ENCODE results near the gene PRKAR1B.

Gene PRKAR1B

DNA sequence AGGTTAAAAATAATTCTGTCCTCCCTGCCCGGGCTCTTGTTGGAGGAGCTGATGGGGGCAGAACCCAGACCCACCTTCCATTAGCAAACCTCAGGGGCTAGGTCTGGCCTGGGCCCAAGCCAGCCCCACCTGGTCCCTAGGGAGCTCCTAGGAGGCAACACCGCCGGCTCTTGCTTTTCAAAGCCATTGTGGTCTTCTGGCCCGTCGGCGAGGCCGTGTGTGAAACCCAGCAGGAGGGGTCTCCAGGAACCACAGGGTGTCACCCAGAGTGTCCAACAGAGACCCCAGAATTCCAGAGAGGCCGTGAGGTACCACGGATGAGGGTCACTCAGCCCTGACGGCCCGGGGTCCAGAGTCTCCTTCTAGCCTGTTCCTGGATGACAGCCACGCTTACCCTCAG, 190.8 kb downstream of the PRKAR1B start:
- no peak for DNase-seq

DNA sequence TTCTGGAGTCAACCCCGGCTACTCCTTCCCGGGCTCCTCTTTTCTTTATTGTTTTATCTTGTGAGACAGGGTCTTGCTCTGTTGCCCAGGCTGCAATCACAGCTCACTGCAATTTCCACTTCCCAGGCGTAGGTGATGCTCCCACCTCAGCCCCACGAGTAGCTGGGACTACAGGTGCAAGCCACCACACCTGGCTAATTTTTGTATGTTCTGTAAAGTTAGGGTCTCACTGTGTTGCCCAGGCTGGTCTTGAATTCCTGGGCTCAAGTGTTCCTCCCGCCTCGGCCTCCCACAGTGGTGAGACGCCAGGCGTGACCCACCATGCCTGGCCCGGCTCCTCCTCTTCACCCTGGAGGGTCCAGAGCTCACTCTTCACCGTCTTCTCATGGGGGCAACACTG, 192.1 kb downstream of the PRKAR1B start:
- no peak for DNase-seq

DNA sequence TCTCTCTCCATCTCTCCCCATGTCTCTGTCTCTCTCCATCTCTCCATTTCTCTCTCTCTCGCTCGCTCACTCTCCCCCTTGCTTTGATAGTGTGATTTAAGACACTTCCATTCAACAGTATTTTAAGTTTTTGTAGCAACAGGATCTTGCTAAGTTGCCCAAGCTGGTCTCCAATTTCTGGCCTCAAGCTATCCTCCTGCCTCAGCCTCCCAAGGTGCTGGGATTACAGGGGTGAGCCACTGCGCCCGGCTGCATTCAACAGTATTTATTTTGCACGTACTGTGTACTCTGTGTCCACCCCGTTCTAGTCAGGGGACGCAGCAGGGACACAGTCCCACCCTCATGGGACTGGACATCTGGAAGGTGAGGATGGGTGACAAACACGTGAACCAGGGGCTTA, 193.0 kb downstream of the PRKAR1B start:
- no peak for DNase-seq

DNA sequence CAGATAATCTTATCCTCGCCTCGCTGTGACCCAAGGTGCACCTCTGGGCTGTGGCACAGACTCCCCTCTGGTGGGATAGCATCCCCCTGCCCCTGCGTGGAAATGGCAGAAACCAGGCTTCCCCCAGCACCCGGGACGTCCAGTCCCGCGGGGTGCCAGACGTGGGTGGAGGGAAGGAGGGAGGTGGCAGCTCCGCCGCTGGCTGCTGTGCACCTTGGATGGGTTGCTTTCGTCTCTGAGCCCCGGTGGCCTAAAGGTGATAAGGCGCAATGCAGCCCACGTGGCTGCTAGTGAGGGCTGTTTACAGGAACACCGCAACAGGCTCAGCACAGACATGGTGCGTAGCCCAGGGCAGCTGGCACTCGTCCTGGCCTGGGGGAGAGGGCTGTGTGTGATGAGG, 193.8 kb downstream of the PRKAR1B start:
- no peak for DNase-seq

GRCh38 chr7:532379-533143, 194.5 kb downstream of the PRKAR1B start:
- no peak for DNase-seq

- DNase-seq: no peak
Measured at GRCh38 chr7:531777-532176, 195.3 kb downstream of the PRKAR1B start.

DNA sequence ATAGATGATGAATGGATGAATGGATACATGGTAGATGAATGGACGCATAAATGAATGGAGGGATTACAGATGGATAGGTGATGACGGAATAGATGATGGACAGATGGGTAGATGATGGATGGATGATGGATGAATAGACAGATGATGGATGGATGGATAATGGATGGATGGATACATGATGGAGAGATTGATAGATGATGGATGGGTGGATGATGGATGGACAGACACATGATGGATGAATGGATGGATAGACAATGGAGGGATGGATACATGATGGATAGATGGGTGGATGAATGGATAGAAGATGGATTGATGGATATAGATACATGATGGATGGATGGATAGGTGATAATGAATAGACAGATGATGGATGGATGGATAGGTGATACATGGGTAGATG, 198.6 kb downstream of the PRKAR1B start:
- DNase-seq: no peak

DNA sequence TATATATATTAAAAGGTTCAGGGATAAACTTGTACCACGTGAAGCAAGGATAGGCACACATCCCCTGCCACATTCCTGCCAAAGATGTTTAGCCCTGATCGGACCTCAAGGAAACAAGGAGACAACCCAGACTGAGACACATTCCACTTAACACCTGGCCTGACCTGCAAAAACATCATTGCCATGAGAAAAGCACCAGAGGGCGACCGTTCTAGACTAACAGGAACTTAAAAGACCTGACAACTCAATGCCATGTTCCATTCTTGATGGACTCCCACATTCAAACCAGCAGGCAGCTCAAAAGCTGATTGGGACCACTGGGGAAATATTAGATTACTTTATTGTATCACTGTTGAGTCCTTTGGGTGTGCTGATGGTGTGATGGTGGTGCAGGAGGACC, 199.4 kb downstream of the PRKAR1B start:
- DNase-seq: no peak

GRCh38 chr7:526460-527034, 200.5 kb downstream of the PRKAR1B start:
- no peak for DNase-seq

DNA sequence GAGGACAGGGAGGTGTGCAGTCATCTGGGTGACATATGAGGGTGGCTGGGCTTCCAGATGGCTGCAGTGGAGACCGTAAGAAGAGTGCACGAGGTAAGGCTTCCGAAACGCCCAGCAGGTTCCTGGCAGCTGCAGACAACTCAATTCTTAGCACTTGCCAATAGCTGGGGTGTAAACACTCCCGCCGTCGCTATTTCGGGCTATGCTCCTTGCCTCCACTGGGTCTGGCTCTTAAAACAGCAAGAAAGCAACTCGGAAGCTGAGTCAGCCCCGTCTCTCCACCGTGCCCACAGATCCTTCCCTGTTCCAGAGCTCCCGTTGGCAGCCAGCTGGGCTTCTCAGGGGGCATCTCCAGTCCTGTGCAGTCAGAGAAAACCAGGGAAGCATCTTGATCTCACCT, 201.3 kb downstream of the PRKAR1B start:
- DNase-seq: no peak

DNA sequence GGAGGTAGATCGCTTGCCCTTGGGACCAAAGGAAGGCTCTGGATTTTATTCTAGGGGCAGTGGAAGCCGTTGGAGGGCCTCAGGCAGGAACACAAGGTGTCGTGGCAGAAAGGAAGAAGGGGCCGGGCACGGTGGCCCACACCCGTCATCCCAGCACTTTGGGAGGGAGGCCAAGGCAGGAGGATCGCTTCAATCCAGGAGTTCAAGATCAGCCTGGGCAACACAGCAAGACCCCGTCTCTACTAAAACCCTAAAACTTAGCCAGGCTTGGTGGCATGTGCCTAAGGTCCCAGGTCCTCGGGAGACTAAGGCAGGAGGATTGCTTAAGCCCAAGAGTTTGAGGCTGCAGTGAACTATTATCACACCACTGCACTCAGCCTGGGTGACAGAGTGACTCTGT, 202.3 kb downstream of the PRKAR1B start:
- no peak for DNase-seq

- DNase-seq: no peak
Measured at GRCh38 chr7:523347-524336, 203.4 kb downstream of the PRKAR1B start.

DNA sequence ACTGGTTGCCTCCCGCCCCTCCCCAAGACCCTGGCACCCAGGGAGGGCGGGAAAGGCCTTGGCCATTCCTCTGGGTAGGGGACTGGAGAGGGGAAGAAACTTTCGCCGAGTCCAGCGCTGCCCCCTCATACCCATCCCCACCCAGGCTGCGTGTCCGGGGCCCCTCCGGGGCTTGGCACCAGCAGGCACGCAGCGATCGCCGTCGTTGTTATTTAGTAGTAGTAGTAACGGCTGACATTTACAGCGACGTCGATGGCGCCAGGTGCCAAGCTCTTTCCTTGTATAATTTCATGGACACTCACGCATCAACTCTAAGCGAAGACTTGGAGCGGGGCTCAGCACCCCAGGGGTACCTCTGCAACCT, 204.1 kb downstream of the PRKAR1B start:
- DNase-seq: no peak

GRCh38 chr7:522071-522950, 204.8 kb downstream of the PRKAR1B start:
- no peak for DNase-seq

GRCh38 chr7:521221-522070, 205.6 kb downstream of the PRKAR1B start:
- DNase-seq: no peak

DNA sequence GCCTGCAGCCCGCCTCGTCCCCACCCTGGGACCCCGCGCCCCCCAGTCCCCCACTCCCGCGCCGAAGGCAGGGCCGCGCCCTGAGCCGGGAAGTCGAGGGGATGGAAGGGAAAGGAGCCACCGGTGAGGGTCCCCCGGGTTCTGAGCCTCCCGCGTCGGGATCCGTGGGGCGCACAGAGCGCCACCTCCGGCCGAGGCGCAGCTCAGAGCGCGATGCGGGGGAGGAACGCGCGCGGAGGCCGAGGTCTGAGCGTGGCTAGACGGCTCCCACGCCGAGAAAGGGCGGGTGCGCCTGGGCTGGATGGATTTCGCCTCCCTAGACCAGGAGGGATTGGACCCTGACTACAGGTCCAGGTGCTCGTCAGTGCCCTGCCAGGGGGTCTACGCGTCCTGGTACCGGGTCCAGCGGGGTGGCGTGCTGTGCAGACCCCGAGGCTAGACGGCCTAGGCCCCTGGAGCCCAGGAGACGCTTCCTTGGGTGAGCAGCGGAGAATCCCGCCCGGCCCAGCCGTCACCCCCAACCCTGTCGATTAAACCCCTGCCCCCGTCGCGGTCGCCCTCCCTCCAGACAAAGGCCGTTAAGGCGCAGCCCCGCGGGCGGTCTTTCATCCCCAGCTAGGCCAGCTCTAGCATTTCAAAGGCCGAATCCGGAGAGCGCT, 206.4 kb downstream of the PRKAR1B start:
- no peak for DNase-seq

DNA sequence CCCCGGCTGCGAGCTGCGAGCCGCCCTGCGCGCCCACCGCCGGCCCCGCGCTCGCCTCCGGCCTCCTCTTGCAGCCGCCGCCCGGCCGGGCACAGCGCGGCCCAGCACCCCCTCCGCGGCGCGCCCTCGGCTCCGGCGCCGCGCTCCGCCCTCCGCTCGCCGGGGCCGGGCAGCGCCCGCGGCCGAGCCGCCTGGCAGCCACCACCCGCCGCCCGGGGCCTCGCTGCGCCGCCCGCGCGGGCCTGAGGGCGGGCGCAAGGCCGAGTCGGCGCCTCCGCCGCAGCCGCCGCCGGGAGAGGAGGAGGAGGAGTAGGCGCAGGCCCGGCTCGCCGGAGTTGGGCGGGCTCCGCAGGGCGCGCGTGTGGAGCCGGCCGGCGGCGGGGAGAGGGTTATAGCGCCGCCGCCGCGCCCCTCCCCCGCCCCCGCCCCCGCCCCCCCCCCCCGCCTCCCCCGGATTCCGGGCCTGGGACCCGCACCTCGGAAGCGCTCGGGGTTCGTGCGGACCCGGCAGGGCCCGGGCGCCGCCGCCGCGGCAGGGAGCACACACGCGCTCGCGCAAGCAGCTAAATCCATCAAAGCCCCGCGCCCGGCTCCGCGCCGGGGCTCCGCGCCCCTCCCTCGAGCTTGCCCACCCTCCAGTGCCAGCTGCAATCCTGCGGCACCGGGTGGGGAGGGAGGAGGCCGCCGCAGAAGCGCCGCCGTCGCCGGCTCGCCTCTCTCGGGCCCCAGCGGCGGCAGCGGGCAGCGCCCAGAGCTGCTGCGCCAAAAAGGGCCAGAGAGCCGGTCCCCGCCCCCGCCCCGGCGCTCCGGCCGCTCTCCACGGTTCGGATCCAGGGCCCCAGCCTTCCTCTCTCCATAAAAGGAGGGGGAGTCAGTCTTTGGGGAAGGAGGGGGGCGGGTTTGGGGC, 207.3 kb downstream of the PRKAR1B start, which contains the start of gene PDGFA:
Gene PDGFA (minus strand): TSS at position 363 of the 907 bp plus-strand sequence. CDS start 845 bp downstream, outside the sequence.
- no peak for DNase-seq

DNA sequence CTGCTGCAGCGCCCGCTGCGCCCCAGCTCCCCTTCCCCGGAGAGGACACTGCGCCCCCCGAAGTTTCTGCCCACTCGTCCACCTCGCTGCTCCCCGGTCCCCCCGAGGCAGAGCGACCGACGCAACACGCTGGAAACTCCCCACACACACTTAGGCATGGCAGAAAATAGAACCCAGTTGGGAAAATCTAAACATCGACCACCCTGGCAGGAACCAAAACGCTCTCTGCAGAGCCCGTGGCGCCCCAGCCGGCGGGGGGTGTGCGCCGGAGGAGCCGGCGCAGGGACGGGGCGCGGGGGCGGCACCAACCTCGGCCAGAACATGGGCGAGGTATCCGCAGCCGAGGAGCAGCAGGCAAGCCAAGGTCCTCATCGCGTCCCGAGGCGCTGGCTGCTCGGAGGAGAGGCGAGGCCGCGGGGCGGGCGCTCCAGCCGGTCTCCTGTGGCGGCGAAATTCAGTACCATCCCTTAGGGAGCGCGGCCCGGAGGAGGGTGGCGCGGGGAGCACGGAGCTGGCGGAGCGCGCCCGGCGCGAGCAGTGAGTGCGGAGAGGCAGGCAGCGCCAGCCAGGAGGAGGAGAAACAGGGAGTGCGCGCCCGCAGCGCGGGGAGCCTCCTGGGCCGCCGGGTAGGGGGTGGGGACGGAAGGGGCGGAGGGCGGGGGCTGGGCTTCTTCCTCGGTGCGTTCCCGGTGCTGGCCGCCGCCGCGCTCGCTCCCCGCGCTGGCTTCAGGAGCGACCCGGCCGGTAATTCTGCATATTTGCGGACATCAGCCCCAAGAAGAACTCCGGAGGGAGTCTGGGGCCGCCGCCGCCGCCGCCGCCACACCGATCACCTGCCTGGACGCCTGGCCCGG, 208.2 kb downstream of the PRKAR1B start:
- no peak for DNase-seq

All from NCI-H446 (cell line).